ENCODE results near the gene TSN. TPM values are rescaled to one million over a fixed set of nuclear protein-coding genes. Genes with fewer than 3 reads are reported as not detected.

The TSN gene
- total and polyA plus RNA-seq, 4 donors = 24.4 to 37.7 (median 32.3) TPM

DNA sequence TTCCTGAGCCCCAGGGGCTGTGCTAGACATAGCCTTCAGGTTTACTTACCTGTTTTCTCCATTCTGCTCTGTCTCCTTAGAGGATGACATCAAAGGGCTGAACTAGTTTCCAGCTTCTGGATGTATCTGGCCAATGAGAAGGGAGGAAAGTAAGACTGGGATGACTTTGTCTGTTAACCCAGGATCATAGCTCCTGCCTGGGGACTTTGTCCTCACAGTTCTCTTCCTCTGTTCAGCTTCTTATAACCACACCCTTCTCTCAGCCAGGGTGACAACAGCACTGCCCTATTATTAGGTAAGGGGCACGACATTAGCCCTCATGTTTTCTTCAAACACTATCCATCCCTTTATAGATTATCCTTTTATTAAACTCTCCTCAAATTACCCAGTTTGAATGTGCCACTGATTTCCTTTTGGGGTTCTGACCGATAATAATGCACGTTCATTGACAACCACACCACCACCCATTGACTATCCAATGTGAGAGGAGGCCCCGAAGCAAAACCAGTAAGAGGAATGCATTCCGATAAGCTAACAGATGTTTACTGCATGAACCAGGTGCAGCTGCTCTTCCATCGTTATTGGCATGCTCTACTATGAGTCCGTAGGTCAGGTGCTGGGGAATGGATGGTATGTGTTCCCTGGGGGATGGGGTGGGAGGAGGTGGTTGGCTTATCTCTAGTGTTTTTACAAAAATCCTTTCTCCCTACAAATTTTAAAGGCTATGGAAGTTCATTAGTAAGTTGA, 23.5 kb downstream of the TSN start:
- intact Hi-C loops (cut with DNase I) = no loop called here
- no peaks in the 10 kb centered on the region for H3K36me3 ChIP-seq (ENCODE audit: control insufficient read depth in 1 of 2, insufficient read depth in 2 of 2, low read length in 1 of 2)
- no peak for DNase-seq
- no peak overlapping the region for H3K4me3 ChIP-seq (ENCODE audit: low read length in 2 of 2)
- H3K27ac ChIP-seq (ENCODE audit: low read depth in 1 of 2, low read length in 2 of 2) = no peak overlapping the region
- no peaks in the 10 kb centered on the region for H3K9me3 ChIP-seq (ENCODE audit: control insufficient read depth, low read length)
- H3K27me3 ChIP-seq (ENCODE audit: control insufficient read depth in 1 of 2, insufficient read depth in 2 of 2, low read length in 1 of 2) = no peaks in the 10 kb centered on the region
- no peak for ATAC-seq (ENCODE audit: low FRiP score)
- H3K4me1 ChIP-seq (ENCODE audit: control insufficient read depth in 1 of 2, insufficient read depth in 2 of 2, low read length in 2 of 2) = no peaks in the 10 kb centered on the region
- 82 to 87% methylated on average over 7 of the region's 7 CpGs for WGBS, 2 donors

DNA sequence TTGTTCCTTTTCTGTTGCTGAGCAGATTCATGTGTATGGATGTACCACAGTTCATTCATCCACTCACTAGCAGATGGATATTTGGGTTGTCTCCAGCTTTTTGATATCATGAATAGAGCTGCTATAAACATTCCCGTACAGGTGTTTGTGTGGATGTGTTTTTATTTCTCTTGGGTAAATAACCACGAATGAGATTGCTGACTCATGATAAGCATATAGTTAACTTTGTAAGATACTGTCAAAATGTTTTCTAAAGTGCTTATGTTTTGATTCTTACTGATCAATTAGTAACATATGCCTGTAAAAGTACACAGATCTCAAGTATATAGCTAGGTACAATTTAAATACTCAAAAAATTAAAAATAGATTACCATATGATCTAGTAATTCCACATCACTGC, 27.7 kb downstream of the TSN start:
- DNase-seq (no peak), ATAC-seq (ENCODE audit: low FRiP score) (no peak)
- H3K4me3 ChIP-seq (ENCODE audit: low read length in 2 of 2) = no peak overlapping the region
- H3K36me3 ChIP-seq (ENCODE audit: control insufficient read depth in 1 of 2, insufficient read depth in 2 of 2, low read length in 1 of 2) = no peaks in the 10 kb centered on the region
- no peak overlapping the region for H3K27ac ChIP-seq (ENCODE audit: low read depth in 1 of 2, low read length in 2 of 2)
- no peaks in the 10 kb centered on the region for H3K9me3 ChIP-seq (ENCODE audit: control insufficient read depth, low read length)
- 56% methylated on average over 2 of the region's 2 CpGs for WGBS, 2 donors
- no peaks in the 10 kb centered on the region for H3K27me3 ChIP-seq (ENCODE audit: control insufficient read depth in 1 of 2, insufficient read depth in 2 of 2, low read length in 1 of 2)
- intact Hi-C loops (cut with DNase I) = no loop called here
- H3K4me1 ChIP-seq (ENCODE audit: control insufficient read depth in 1 of 2, insufficient read depth in 2 of 2, low read length in 2 of 2) = no peaks in the 10 kb centered on the region

DNA sequence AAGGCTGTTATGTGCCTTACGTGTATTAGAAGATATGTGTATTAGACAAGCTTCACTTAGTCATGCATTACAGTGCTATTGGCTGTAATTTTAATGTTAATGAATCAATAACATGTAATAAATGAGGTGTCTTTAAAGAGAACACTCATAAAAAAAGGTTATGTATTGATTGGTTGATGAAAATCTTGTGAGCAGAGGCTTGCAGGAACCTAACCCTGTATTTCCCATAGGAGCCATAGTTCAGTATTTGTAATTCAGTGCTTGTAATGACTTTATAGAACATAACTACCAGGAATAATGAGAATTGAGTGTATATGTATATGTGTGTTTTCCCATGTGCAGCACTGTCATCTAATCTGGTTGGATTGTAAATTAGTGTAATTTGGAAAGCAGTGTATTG, 33.2 kb downstream of the TSN start:
- Histone ChIP-seq H3K9me3 (ENCODE audit: control insufficient read depth, low read length) (peaks cover 2% of the 10 kb centered on the region), H3K27me3 (ENCODE audit: control insufficient read depth in 1 of 2, insufficient read depth in 2 of 2, low read length in 1 of 2) (no peaks in the 10 kb centered on the region), H3K27ac (ENCODE audit: low read depth in 1 of 2, low read length in 2 of 2) (no peak overlapping the region), H3K36me3 (ENCODE audit: control insufficient read depth in 1 of 2, insufficient read depth in 2 of 2, low read length in 1 of 2) (no peaks in the 10 kb centered on the region), H3K4me1 (ENCODE audit: control insufficient read depth in 1 of 2, insufficient read depth in 2 of 2, low read length in 2 of 2) (no peaks in the 10 kb centered on the region), H3K4me3 (ENCODE audit: low read length in 2 of 2) (no peak overlapping the region)
- intact Hi-C loops (cut with DNase I) = no loop called here
- 99 to 100% methylated on average over 1 of the region's 1 CpG for WGBS, 2 donors
- ATAC-seq (ENCODE audit: low FRiP score) (no peak), DNase-seq (no peak)

DNA sequence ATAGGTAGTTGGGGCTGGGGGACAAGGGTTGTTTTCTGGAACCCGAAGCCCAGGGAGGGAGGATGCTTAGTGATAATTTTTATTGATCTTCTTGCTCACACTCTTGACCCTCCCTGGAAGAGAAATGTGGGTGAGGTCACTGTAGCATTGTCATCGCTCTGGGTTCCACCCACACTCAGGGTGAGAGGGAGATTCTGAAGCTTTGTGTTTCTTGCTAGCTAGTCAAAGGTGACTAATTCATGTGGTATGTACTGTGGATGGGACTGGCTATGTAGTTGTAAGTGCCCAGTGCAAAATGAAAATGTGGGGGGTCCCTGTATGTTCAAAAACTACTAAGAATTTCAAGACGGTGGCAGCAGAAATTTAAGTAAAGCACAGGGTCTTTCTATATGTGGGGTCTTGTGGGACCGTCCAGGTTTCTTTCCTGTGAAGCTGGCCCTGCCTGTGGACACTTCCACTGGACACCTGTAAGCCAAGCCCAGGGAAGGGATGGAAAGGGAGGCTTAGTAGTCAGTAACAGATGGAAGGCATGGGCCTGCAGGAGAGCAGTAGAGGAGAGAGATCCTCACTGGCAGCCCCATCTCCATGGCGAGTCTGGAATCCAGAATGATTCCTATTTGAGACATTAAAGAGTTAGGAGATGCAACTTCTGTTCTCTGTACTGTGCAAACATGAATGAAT, 35.0 kb downstream of the TSN start:
- no peaks in the 10 kb centered on the region for H3K4me1 ChIP-seq (ENCODE audit: control insufficient read depth in 1 of 2, insufficient read depth in 2 of 2, low read length in 2 of 2)
- ATAC-seq (ENCODE audit: low FRiP score) = no peak
- intact Hi-C loops (cut with DNase I) = no loop called here

DNA sequence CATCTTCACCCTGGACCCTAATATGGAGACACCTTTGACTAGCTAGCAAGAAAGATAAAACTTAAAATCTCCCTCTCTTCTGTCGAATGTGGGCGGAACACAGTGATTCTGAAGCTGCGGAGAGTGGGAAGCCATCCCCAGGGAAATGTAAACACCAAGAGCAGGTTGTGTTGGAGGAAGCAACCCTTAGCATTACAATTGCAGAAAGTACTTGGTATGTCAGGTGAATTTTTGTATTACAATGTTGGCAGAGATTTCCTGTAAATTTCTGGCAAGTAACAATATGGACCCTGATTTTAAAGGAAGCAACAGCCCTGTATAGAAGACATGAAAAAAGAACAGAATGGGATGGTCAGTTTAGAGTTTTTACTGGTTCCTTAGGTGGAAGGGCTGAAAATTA, 35.8 kb downstream of the TSN start:
- ATAC-seq (ENCODE audit: low FRiP score) (no peak), DNase-seq (no peak)
- no peak overlapping the region for H3K27ac ChIP-seq (ENCODE audit: low read depth in 1 of 2, low read length in 2 of 2)
- intact Hi-C loops (cut with DNase I) = no loop called here
- H3K27me3 ChIP-seq (ENCODE audit: control insufficient read depth in 1 of 2, insufficient read depth in 2 of 2, low read length in 1 of 2) = peaks cover 0 to 5% of the 10 kb centered on the region in 2 donors
- peaks cover 2% of the 10 kb centered on the region for H3K9me3 ChIP-seq (ENCODE audit: control insufficient read depth, low read length)
- H3K4me1 ChIP-seq (ENCODE audit: control insufficient read depth in 1 of 2, insufficient read depth in 2 of 2, low read length in 2 of 2) = no peaks in the 10 kb centered on the region
- no peak overlapping the region for H3K4me3 ChIP-seq (ENCODE audit: low read length in 2 of 2)
- no peaks in the 10 kb centered on the region for H3K36me3 ChIP-seq (ENCODE audit: control insufficient read depth in 1 of 2, insufficient read depth in 2 of 2, low read length in 1 of 2)
- WGBS, 2 donors = 75 to 76% methylated on average over 3 of the region's 3 CpGs

More for the DNA sequence above, 35.0 kb downstream of the TSN start:
- Histone ChIP-seq H3K27ac (ENCODE audit: low read depth in 1 of 2, low read length in 2 of 2) (no peak overlapping the region), H3K36me3 (ENCODE audit: control insufficient read depth in 1 of 2, insufficient read depth in 2 of 2, low read length in 1 of 2) (no peaks in the 10 kb centered on the region), H3K9me3 (ENCODE audit: control insufficient read depth, low read length) (peaks cover 2% of the 10 kb centered on the region), H3K4me3 (ENCODE audit: low read length in 2 of 2) (no peak overlapping the region), H3K27me3 (ENCODE audit: control insufficient read depth in 1 of 2, insufficient read depth in 2 of 2, low read length in 1 of 2) (peaks cover 0 to 5% of the 10 kb centered on the region in 2 donors)
- whole genome bisulfite sequencing, 2 donors = 47 to 52% methylated on average over 5 of the region's 5 CpGs
- DNase-seq = no peak

DNA sequence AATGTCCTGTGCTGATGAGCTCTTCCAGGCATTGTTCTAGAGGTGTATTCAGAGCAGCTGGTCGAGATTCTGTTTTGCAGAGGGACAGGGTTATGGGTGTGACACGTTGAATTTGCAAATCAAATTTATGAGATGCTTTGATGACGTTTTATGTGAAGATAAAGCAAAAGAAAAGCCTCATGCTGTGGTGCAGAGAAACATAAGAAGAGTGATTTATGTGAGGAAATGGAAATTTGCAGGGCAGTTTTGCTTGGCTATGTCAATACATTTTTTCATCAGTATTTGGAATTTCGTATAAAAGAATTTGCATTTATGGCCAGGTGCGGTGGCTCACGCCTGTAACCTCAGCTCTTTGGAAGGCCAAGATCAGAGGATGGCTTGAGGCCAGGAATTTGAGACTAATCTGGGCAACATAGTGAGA, 36.4 kb downstream of the TSN start:
- peaks cover 0 to 5% of the 10 kb centered on the region in 2 donors for H3K27me3 ChIP-seq (ENCODE audit: control insufficient read depth in 1 of 2, insufficient read depth in 2 of 2, low read length in 1 of 2)
- no peak for ATAC-seq (ENCODE audit: low FRiP score)

DNA sequence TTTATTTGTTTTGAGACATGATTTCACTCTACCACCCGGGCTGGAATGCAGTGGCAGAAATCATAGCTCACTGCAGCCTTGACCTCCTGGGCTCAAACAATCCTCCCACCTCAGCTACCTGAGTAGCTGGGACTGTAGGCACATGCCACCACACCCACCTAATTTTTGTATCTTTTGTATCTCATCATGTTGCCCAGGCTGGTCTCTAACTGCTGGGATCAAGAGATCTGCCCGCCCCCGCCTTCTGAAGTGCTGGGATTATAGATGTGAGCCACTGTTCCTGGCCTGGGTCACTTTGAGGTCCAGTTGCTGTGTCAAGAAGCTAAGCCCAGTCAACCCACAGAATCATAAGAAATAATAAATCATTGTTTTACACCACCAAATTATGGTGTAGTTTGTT, 38.4 kb downstream of the TSN start:
- no peak for DNase-seq
- H3K9me3 ChIP-seq (ENCODE audit: control insufficient read depth, low read length) = peaks cover 2% of the 10 kb centered on the region
- intact Hi-C loops (cut with DNase I) = no loop called here
- no peak for ATAC-seq (ENCODE audit: low FRiP score)
- H3K36me3 ChIP-seq (ENCODE audit: control insufficient read depth in 1 of 2, insufficient read depth in 2 of 2, low read length in 1 of 2) = no peaks in the 10 kb centered on the region
- H3K4me3 ChIP-seq (ENCODE audit: low read length in 2 of 2) = no peak overlapping the region
- H3K27ac ChIP-seq (ENCODE audit: low read depth in 1 of 2, low read length in 2 of 2) = no peak overlapping the region
- 77 to 85% methylated on average over 3 of the region's 3 CpGs for WGBS, 2 donors
- no peaks in the 10 kb centered on the region for H3K4me1 ChIP-seq (ENCODE audit: control insufficient read depth in 1 of 2, insufficient read depth in 2 of 2, low read length in 2 of 2)
- peaks cover 0 to 5% of the 10 kb centered on the region in 2 donors for H3K27me3 ChIP-seq (ENCODE audit: control insufficient read depth in 1 of 2, insufficient read depth in 2 of 2, low read length in 1 of 2)

More for the DNA sequence above, 36.4 kb downstream of the TSN start:
- Histone ChIP-seq H3K4me3 (ENCODE audit: low read length in 2 of 2) (no peak overlapping the region), H3K36me3 (ENCODE audit: control insufficient read depth in 1 of 2, insufficient read depth in 2 of 2, low read length in 1 of 2) (no peaks in the 10 kb centered on the region), H3K4me1 (ENCODE audit: control insufficient read depth in 1 of 2, insufficient read depth in 2 of 2, low read length in 2 of 2) (no peaks in the 10 kb centered on the region), H3K27ac (ENCODE audit: low read depth in 1 of 2, low read length in 2 of 2) (no peak overlapping the region), H3K9me3 (ENCODE audit: control insufficient read depth, low read length) (peaks cover 2% of the 10 kb centered on the region)
- WGBS, 2 donors = 6 to 11% methylated on average over 6 of the region's 6 CpGs
- DNase-seq = no peak
- intact Hi-C loops (cut with DNase I) = no loop called here

DNA sequence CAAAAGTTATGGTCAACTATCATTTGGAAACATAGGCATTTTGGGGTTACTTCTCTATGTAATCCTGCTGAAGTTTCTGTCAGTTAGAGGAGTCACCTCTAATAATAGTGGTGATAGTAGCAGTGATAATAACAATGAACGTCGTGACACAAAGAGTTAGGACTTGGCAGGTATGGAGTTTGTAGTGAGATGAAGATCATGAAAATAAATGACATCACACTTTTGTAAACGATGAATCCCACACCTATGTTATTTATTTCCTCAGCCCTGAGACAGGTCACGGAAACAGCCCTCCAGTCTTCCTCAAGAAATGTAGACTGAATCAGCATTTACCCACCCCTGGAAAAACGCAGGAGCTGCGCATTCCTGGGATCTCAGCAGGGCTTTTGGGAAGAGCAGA, 38.8 kb downstream of the TSN start:
- H3K9me3 ChIP-seq (ENCODE audit: control insufficient read depth, low read length) = peaks cover 1% of the 10 kb centered on the region
- H3K27ac ChIP-seq (ENCODE audit: low read depth in 1 of 2, low read length in 2 of 2) = no peak overlapping the region
- no peak overlapping the region for H3K4me3 ChIP-seq (ENCODE audit: low read length in 2 of 2)
- peaks cover 0 to 5% of the 10 kb centered on the region in 2 donors for H3K27me3 ChIP-seq (ENCODE audit: control insufficient read depth in 1 of 2, insufficient read depth in 2 of 2, low read length in 1 of 2)
- H3K4me1 ChIP-seq (ENCODE audit: control insufficient read depth in 1 of 2, insufficient read depth in 2 of 2, low read length in 2 of 2) = no peaks in the 10 kb centered on the region
- DNase-seq = no peak
- intact Hi-C loops (cut with DNase I) = no loop called here
- H3K36me3 ChIP-seq (ENCODE audit: control insufficient read depth in 1 of 2, insufficient read depth in 2 of 2, low read length in 1 of 2) = no peaks in the 10 kb centered on the region
- ATAC-seq (ENCODE audit: low FRiP score) = no peak
- WGBS, 2 donors = 78 to 80% methylated on average over 6 of the region's 6 CpGs

DNA sequence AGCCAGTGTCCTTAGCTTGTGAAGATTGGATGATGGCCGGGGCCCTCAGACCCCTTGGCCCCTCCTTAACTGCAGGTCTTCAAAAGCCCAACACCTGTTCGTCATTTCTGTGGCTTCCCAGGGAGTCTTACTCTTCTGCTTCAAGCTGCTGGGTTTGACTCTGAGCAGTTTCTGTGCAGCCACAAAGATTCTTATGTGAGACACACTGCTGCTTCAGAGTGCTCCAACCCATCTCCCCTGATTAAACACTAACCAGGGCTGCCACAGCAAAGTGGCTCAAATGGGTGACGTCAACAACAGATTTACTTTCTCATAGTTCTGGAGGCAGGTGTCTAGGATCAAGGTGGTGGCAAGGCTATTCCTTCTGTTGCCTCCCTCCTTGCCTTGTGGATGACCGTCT, 40.8 kb downstream of the TSN start:
- ATAC-seq (ENCODE audit: low FRiP score) (no peak), DNase-seq (no peak)
- WGBS, 2 donors = 82 to 87% methylated on average over 4 of the region's 4 CpGs
- Histone ChIP-seq H3K27ac (ENCODE audit: low read depth in 1 of 2, low read length in 2 of 2) (no peak overlapping the region), H3K4me3 (ENCODE audit: low read length in 2 of 2) (no peak overlapping the region), H3K36me3 (ENCODE audit: control insufficient read depth in 1 of 2, insufficient read depth in 2 of 2, low read length in 1 of 2) (no peaks in the 10 kb centered on the region), H3K27me3 (ENCODE audit: control insufficient read depth in 1 of 2, insufficient read depth in 2 of 2, low read length in 1 of 2) (peaks cover 0 to 5% of the 10 kb centered on the region in 2 donors), H3K9me3 (ENCODE audit: control insufficient read depth, low read length) (peaks cover 2% of the 10 kb centered on the region), H3K4me1 (ENCODE audit: control insufficient read depth in 1 of 2, insufficient read depth in 2 of 2, low read length in 2 of 2) (no peaks in the 10 kb centered on the region)
- intact Hi-C loops (cut with DNase I) = no loop called here
